Astrocyte (in vitro differentiated cells and primary cell): ENCODE measurements around the gene SOCS1.

ENCODE experiments used
- CTCF ChIP-seq: IDR thresholded peaks from 2 replicates; pipeline ENCODE4 v1.5.1; 2011; ENCODE audit warnings: low read depth, mild to moderate bottlenecking, inconsistent platforms, low read length, moderate library complexity; ENCODE audit not compliant: insufficient read depth
- EZH2 ChIP-seq: IDR thresholded peaks from 2 replicates; pipeline ENCODE4 v1.6.1; 2012; ENCODE audit warnings: mild to moderate bottlenecking, low read length, inconsistent platforms; ENCODE audit not compliant: insufficient read depth

GRCh38 chr16:11224096-11224893, 31.7 kb downstream of the SOCS1 start:
- TF ChIP-seq CTCF (no peak), EZH2 (no peak)
